ENCODE results near the gene VAMP8.

- TF ChIP-seq CTCF (IDR thresholded peaks at IDR 0.05; ENCODE audit: low read length) = no peak
- no peak for TF ChIP-seq EZH2phosphoT487 (IDR thresholded peaks at IDR 0.05; ENCODE audit: low read length)
Measured at GRCh38 chr2:85566265-85566664, 11.1 kb upstream of the VAMP8 start.

Measured in MM.1S (cell line).